SK-N-MC (cell line): ENCODE measurements around the gene ZPBP.

Experiments used
- EZH2 ChIP-seq: fragments of 200-600 bp; sonication (generic); IDR thresholded peaks from one replicate; pipeline ENCODE4 v1.6.1; 2017; ENCODE audit warnings: antibody characterized with exemption
- FOXP2 ChIP-seq: optimal IDR thresholded peaks from 2 replicates; pipeline ENCODE3; 2011; ENCODE audit warnings: mild to moderate bottlenecking, moderate library complexity; ENCODE audit not compliant: insufficient read depth; ENCODE audit errors: extremely low read length, control extremely low read depth
- POLR2AphosphoS5 ChIP-seq: IDR thresholded peaks from 2 replicates; pipeline ENCODE4 v1.6.1; 2012; ENCODE audit warnings: mild to moderate bottlenecking, low read depth, low read length, borderline replicate concordance

- TF ChIP-seq POLR2AphosphoS5 (no peak), EZH2 (no peak), FOXP2 (no peak)
Observed at GRCh38 chr7:49928787-49929186, 164.3 kb downstream of the ZPBP start.
